ENCODE results near the gene EVC.

Gene EVC

GRCh38 chr4:5710961-5711478 is at the start of gene EVC:
EVC (plus strand) TSS chr4:5711201; CDS start chr4:5711381, 180 bp downstream.
- DNase-seq: no peak

GRCh38 chr4:5661237-5661636 is 49.8 kb upstream of the EVC start:
- no peak for DNase-seq

- no peak for DNase-seq
These were observed 48.4 kb upstream of the EVC start for GRCh38 chr4:5662555-5662954.

GRCh38 chr4:5664778-5665177 is 46.2 kb upstream of the EVC start:
- no peak for DNase-seq

GRCh38 chr4:5666741-5667140 is 44.3 kb upstream of the EVC start:
- DNase-seq: no peak

GRCh38 chr4:5676763-5677162 is 34.2 kb upstream of the EVC start:
- no peak for DNase-seq

- no peak for DNase-seq
These were observed 32.0 kb upstream of the EVC start for GRCh38 chr4:5678977-5679376.

- no peak for DNase-seq
These were observed 27.4 kb upstream of the EVC start for GRCh38 chr4:5683566-5683965.

GRCh38 chr4:5685296-5685695 is 25.7 kb upstream of the EVC start:
- no peak for DNase-seq

- no peak for DNase-seq
These were observed 24.7 kb upstream of the EVC start for GRCh38 chr4:5686338-5686737.

GRCh38 chr4:5689065-5689464 is 21.9 kb upstream of the EVC start:
- DNase-seq: no peak

GRCh38 chr4:5691491-5692132 is 19.4 kb upstream of the EVC start:
- no peak for DNase-seq

GRCh38 chr4:5693871-5694270 is 17.1 kb upstream of the EVC start:
- DNase-seq: no peak

- DNase-seq: no peak
These were observed 14.7 kb upstream of the EVC start for GRCh38 chr4:5696341-5696740.

- no peak for DNase-seq
These were observed 10.5 kb upstream of the EVC start for GRCh38 chr4:5700459-5700858.

- DNase-seq: no peak
These were observed 9.0 kb upstream of the EVC start for GRCh38 chr4:5701971-5702370.

GRCh38 chr4:5703831-5704230 is 7.2 kb upstream of the EVC start:
- DNase-seq: no peak

GRCh38 chr4:5704276-5704675 is 6.7 kb upstream of the EVC start:
- no peak for DNase-seq

GRCh38 chr4:5705647-5706320 is 5.2 kb upstream of the EVC start:
- DNase-seq: no peak

GRCh38 chr4:5706486-5707290 is 4.3 kb upstream of the EVC start:
- DNase-seq: no peak

GRCh38 chr4:5707366-5707765 is 3.6 kb upstream of the EVC start:
- no peak for DNase-seq

- DNase-seq: no peak
These were observed 3.1 kb upstream of the EVC start for GRCh38 chr4:5707778-5708448.
